Measurements from ENCODE around the gene CDH13.

Gene CDH13

GRCh38 chr16:83027973-83028372 lies 401.2 kb downstream of the CDH13 start:
- H3K18ac ChIP-seq (ENCODE audit: low read depth in 1 of 2, low read length in 2 of 2), result no peak overlapping the region
- H3K9me3 ChIP-seq (ENCODE audit: control insufficient read depth, low read length), result no peaks in the 10 kb centered on the region
- H3K4me3 ChIP-seq (ENCODE audit: insufficient read depth in 1 of 2, low read depth in 1 of 2, low read length in 2 of 2), result no peak overlapping the region
- no peak overlapping the region for H3K14ac ChIP-seq (ENCODE audit: low read length in 2 of 2)
- no peaks in the 10 kb centered on the region for H3K36me3 ChIP-seq (ENCODE audit: control insufficient read depth in 1 of 2, insufficient read depth in 2 of 2, low read depth in 1 of 2, low read length in 2 of 2)
- no peaks in the 10 kb centered on the region for H3K27me3 ChIP-seq (ENCODE audit: control insufficient read depth in 1 of 2, insufficient read depth in 1 of 2, low read length in 2 of 2)
- H4K8ac ChIP-seq (ENCODE audit: low read length), result no peak overlapping the region
- H2BK12ac ChIP-seq (ENCODE audit: low read length in 2 of 2), result peak overlapping the region in 1 of 2 experiments; percentile 24
- H3K4me2 ChIP-seq (ENCODE audit: low read length, poor library complexity, severe bottlenecking), result no peak overlapping the region
- H2BK120ac ChIP-seq (ENCODE audit: low read depth, low read length), result no peak overlapping the region
- no peak overlapping the region for H3K9ac ChIP-seq (ENCODE audit: low read length)
- no peaks in the 10 kb centered on the region for H3K4me1 ChIP-seq (ENCODE audit: control insufficient read depth, insufficient read depth, low read depth, low read length)
- H3K27ac ChIP-seq (ENCODE audit: low read length, poor library complexity, severe bottlenecking), result no peak overlapping the region
- no peak overlapping the region for H2BK5ac ChIP-seq (ENCODE audit: low read depth, low read length, poor library complexity, severe bottlenecking)
- H3K79me1 ChIP-seq (replicated peaks; ENCODE audit: low read length, poor library complexity, severe bottlenecking), result peaks cover 1% of the 10 kb centered on the region
- no peak overlapping the region for H4K91ac ChIP-seq (ENCODE audit: low read length)
- H2AFZ ChIP-seq (ENCODE audit: low read depth, low read length), result no peak overlapping the region
- no peak overlapping the region for H2AK5ac ChIP-seq (ENCODE audit: low read length, severe bottlenecking)
- H2BK15ac ChIP-seq (ENCODE audit: low read depth, poor library complexity, severe bottlenecking), result no peak overlapping the region
- no peak overlapping the region for H3K4ac ChIP-seq (ENCODE audit: low read depth in 1 of 2, low read length in 2 of 2)
- H3K23ac ChIP-seq (ENCODE audit: low read length in 2 of 2), result no peak overlapping the region
- DNase-seq, result no peak
- WGBS, result 97% methylated on average over 1 of the region's 3 CpGs

GRCh38 chr16:83029467-83029866 lies 402.7 kb downstream of the CDH13 start:
- Histone ChIP-seq H3K4me2 (ENCODE audit: low read length, poor library complexity, severe bottlenecking) (no peak overlapping the region), H3K4ac (ENCODE audit: low read depth in 1 of 2, low read length in 2 of 2) (no peak overlapping the region), H3K9me3 (ENCODE audit: control insufficient read depth, low read length) (no peaks in the 10 kb centered on the region), H2BK5ac (ENCODE audit: low read depth, low read length, poor library complexity, severe bottlenecking) (no peak overlapping the region), H4K91ac (ENCODE audit: low read length) (no peak overlapping the region), H3K4me3 (ENCODE audit: insufficient read depth in 1 of 2, low read depth in 1 of 2, low read length in 2 of 2) (no peak overlapping the region), H3K36me3 (ENCODE audit: control insufficient read depth in 1 of 2, insufficient read depth in 2 of 2, low read depth in 1 of 2, low read length in 2 of 2) (no peaks in the 10 kb centered on the region), H3K23ac (ENCODE audit: low read length in 2 of 2) (no peak overlapping the region), H2AFZ (ENCODE audit: low read depth, low read length) (no peak overlapping the region), H3K27ac (ENCODE audit: low read length, poor library complexity, severe bottlenecking) (no peak overlapping the region), H2BK15ac (ENCODE audit: low read depth, poor library complexity, severe bottlenecking) (no peak overlapping the region), H3K9ac (ENCODE audit: low read length) (no peak overlapping the region), H3K14ac (ENCODE audit: low read length in 2 of 2) (no peak overlapping the region), H3K4me1 (ENCODE audit: control insufficient read depth, insufficient read depth, low read depth, low read length) (no peaks in the 10 kb centered on the region), H4K8ac (ENCODE audit: low read length) (no peak overlapping the region), H3K79me1 (replicated peaks; ENCODE audit: low read length, poor library complexity, severe bottlenecking) (peaks cover 1% of the 10 kb centered on the region), H3K27me3 (ENCODE audit: control insufficient read depth in 1 of 2, insufficient read depth in 1 of 2, low read length in 2 of 2) (no peaks in the 10 kb centered on the region), H3K18ac (ENCODE audit: low read depth in 1 of 2, low read length in 2 of 2) (no peak overlapping the region), H2BK120ac (ENCODE audit: low read depth, low read length) (no peak overlapping the region), H2AK5ac (ENCODE audit: low read length, severe bottlenecking) (no peak overlapping the region), H2BK12ac (ENCODE audit: low read length in 2 of 2) (no peak overlapping the region)
- DNase-seq, result no peak
- WGBS, result 96% methylated on average over 2 of the region's 2 CpGs

GRCh38 chr16:83031524-83031923 lies 404.8 kb downstream of the CDH13 start:
- Histone ChIP-seq H2AFZ (ENCODE audit: low read depth, low read length) (no peak overlapping the region), H3K18ac (ENCODE audit: low read depth in 1 of 2, low read length in 2 of 2) (no peak overlapping the region), H4K8ac (ENCODE audit: low read length) (no peak overlapping the region), H2BK120ac (ENCODE audit: low read depth, low read length) (no peak overlapping the region), H2AK5ac (ENCODE audit: low read length, severe bottlenecking) (no peak overlapping the region), H4K91ac (ENCODE audit: low read length) (no peak overlapping the region), H3K4me1 (ENCODE audit: control insufficient read depth, insufficient read depth, low read depth, low read length) (no peaks in the 10 kb centered on the region), H3K9me3 (ENCODE audit: control insufficient read depth, low read length) (no peaks in the 10 kb centered on the region), H3K79me1 (replicated peaks; ENCODE audit: low read length, poor library complexity, severe bottlenecking) (peaks cover 1% of the 10 kb centered on the region), H2BK15ac (ENCODE audit: low read depth, poor library complexity, severe bottlenecking) (no peak overlapping the region), H3K14ac (ENCODE audit: low read length in 2 of 2) (no peak overlapping the region), H3K27ac (ENCODE audit: low read length, poor library complexity, severe bottlenecking) (no peak overlapping the region), H3K4ac (ENCODE audit: low read depth in 1 of 2, low read length in 2 of 2) (no peak overlapping the region), H3K9ac (ENCODE audit: low read length) (no peak overlapping the region), H3K23ac (ENCODE audit: low read length in 2 of 2) (no peak overlapping the region), H3K4me2 (ENCODE audit: low read length, poor library complexity, severe bottlenecking) (no peak overlapping the region), H2BK12ac (ENCODE audit: low read length in 2 of 2) (no peak overlapping the region), H2BK5ac (ENCODE audit: low read depth, low read length, poor library complexity, severe bottlenecking) (no peak overlapping the region), H3K36me3 (ENCODE audit: control insufficient read depth in 1 of 2, insufficient read depth in 2 of 2, low read depth in 1 of 2, low read length in 2 of 2) (peaks cover 0 to 6% of the 10 kb centered on the region in 2 experiments), H3K4me3 (ENCODE audit: insufficient read depth in 1 of 2, low read depth in 1 of 2, low read length in 2 of 2) (no peak overlapping the region), H3K27me3 (ENCODE audit: control insufficient read depth in 1 of 2, insufficient read depth in 1 of 2, low read length in 2 of 2) (no peaks in the 10 kb centered on the region)
- WGBS, result 80% methylated on average over 3 of the region's 3 CpGs
- DNase-seq, result no peak

- H2BK15ac ChIP-seq (ENCODE audit: low read depth, poor library complexity, severe bottlenecking), result no peak overlapping the region
- no peak overlapping the region for H3K27ac ChIP-seq (ENCODE audit: low read length, poor library complexity, severe bottlenecking)
- H3K4me3 ChIP-seq (ENCODE audit: insufficient read depth in 1 of 2, low read depth in 1 of 2, low read length in 2 of 2), result no peak overlapping the region
- no peaks in the 10 kb centered on the region for H3K27me3 ChIP-seq (ENCODE audit: control insufficient read depth in 1 of 2, insufficient read depth in 1 of 2, low read length in 2 of 2)
- no peak overlapping the region for H3K4me2 ChIP-seq (ENCODE audit: low read length, poor library complexity, severe bottlenecking)
- no peak overlapping the region for H4K8ac ChIP-seq (ENCODE audit: low read length)
- no peak overlapping the region for H2BK120ac ChIP-seq (ENCODE audit: low read depth, low read length)
- no peak overlapping the region for H2BK5ac ChIP-seq (ENCODE audit: low read depth, low read length, poor library complexity, severe bottlenecking)
- no peak overlapping the region for H2BK12ac ChIP-seq (ENCODE audit: low read length in 2 of 2)
- H3K18ac ChIP-seq (ENCODE audit: low read depth in 1 of 2, low read length in 2 of 2), result no peak overlapping the region
- H2AFZ ChIP-seq (ENCODE audit: low read depth, low read length), result no peak overlapping the region
- H3K36me3 ChIP-seq (ENCODE audit: control insufficient read depth in 1 of 2, insufficient read depth in 2 of 2, low read depth in 1 of 2, low read length in 2 of 2), result peaks cover 0 to 6% of the 10 kb centered on the region in 2 experiments
- H3K4me1 ChIP-seq (ENCODE audit: control insufficient read depth, insufficient read depth, low read depth, low read length), result peaks cover 2% of the 10 kb centered on the region
- H3K23ac ChIP-seq (ENCODE audit: low read length in 2 of 2), result no peak overlapping the region
- H3K9ac ChIP-seq (ENCODE audit: low read length), result no peak overlapping the region
- H3K14ac ChIP-seq (ENCODE audit: low read length in 2 of 2), result no peak overlapping the region
- peaks cover 2% of the 10 kb centered on the region for H3K79me1 ChIP-seq (replicated peaks; ENCODE audit: low read length, poor library complexity, severe bottlenecking)
- no peak overlapping the region for H4K91ac ChIP-seq (ENCODE audit: low read length)
- H3K9me3 ChIP-seq (ENCODE audit: control insufficient read depth, low read length), result no peaks in the 10 kb centered on the region
- 88% methylated on average over 2 of the region's 2 CpGs for WGBS
- no peak overlapping the region for H3K4ac ChIP-seq (ENCODE audit: low read depth in 1 of 2, low read length in 2 of 2)
- H2AK5ac ChIP-seq (ENCODE audit: low read length, severe bottlenecking), result no peak overlapping the region
- DNase-seq, result no peak
These were observed 410.3 kb downstream of the CDH13 start for GRCh38 chr16:83037102-83037501.
